Common myeloid progenitor, CD34-positive (primary cell): ENCODE measurements around the gene ACOXL.

Source experiments
- CTCF ChIA-PET: fragments of 350-600 bp; sonication (Branson Sonifier 250); formaldehyde crosslinking; loops from one replicate; lab custom pipeline; 2021; ENCODE audit warnings: antibody characterized with exemption; lab: Charles Lee
- POLR2A ChIA-PET: fragments of 350-600 bp; sonication (Branson Sonifier 250); formaldehyde crosslinking; loops from one replicate; lab custom pipeline; 2021; ENCODE audit warnings: antibody characterized with exemption; lab: Charles Lee
- DNase-seq, 3 donors: peaks; one replicate each; pipeline versions ENCODE4 v3.0.0 to v3.0.0-alpha.2; 2013
- H3K27ac ChIP-seq, 2 experiments: 1 replicate in 1 of 2; 2 replicates in 1 of 2; pipeline ENCODE4 v1.7.0; 2013; ENCODE audit warnings: inconsistent platforms in 2 of 2, low read length in 2 of 2, mild to moderate bottlenecking in 2 of 2, low read depth in 1 of 2, moderate library complexity in 1 of 2; ENCODE audit not compliant: severe bottlenecking in 2 of 2, insufficient read depth in 1 of 2, poor library complexity in 1 of 2
- H3K27me3 ChIP-seq, 5 experiments: replicated peaks in 2 of 5; 1 replicate in 3 of 5; 2 replicates in 2 of 5; pipeline versions ENCODE4 v1.6.1 to v1.7.0; 2013; ENCODE audit warnings: low read length in 4 of 5, mild to moderate bottlenecking in 2 of 5, moderate library complexity in 2 of 5, inconsistent platforms in 1 of 5; ENCODE audit not compliant: insufficient read depth in 5 of 5, control insufficient read depth in 4 of 5
- H3K36me3 ChIP-seq, 4 experiments: 1 replicate in 2 of 4; 2 replicates in 2 of 4; pipeline versions ENCODE4 v1.6.1 to v1.7.0; 2013; ENCODE audit warnings: low read length in 3 of 4, control low read depth in 1 of 4, mild to moderate bottlenecking in 1 of 4; ENCODE audit not compliant: control insufficient read depth in 4 of 4, insufficient read depth in 4 of 4
- H3K4me1 ChIP-seq, 4 experiments: 1 replicate in 3 of 4; 2 replicates in 1 of 4; pipeline versions ENCODE4 v1.6.1 to v1.7.1; 2013; ENCODE audit warnings: low read length in 3 of 4, mild to moderate bottlenecking in 3 of 4, control low read depth in 1 of 4, inconsistent platforms in 1 of 4, moderate library complexity in 1 of 4; ENCODE audit not compliant: control insufficient read depth in 4 of 4, insufficient read depth in 4 of 4; ENCODE audit errors: control extremely low read depth in 1 of 4
- H3K4me3 ChIP-seq, 7 experiments: 1 replicate in 4 of 7; 2 replicates in 3 of 7; pipeline versions ENCODE4 v1.5.1 to v1.7.0; 2013; ENCODE audit warnings: mild to moderate bottlenecking in 7 of 7, low read length in 6 of 7, moderate library complexity in 6 of 7, inconsistent platforms in 2 of 7, low read depth in 2 of 7, control low read depth in 1 of 7; ENCODE audit not compliant: insufficient read depth in 4 of 7, control insufficient read depth in 1 of 7; ENCODE audit errors: extremely low read depth in 1 of 7
- H3K9me3 ChIP-seq, 5 experiments: 1 replicate in 4 of 5; 2 replicates in 1 of 5; pipeline versions ENCODE4 v1.6.1 to v1.7.1; 2013; ENCODE audit warnings: low read length in 4 of 5, mild to moderate bottlenecking in 2 of 5, inconsistent platforms in 1 of 5, low read depth in 1 of 5, moderate library complexity in 1 of 5; ENCODE audit not compliant: control insufficient read depth in 4 of 5, insufficient read depth in 2 of 5; ENCODE audit errors: control extremely low read depth in 1 of 5
- WGBS: methylation state at CpG from one replicate; pipeline ENCODE4 v1.1.5; 2013; ENCODE audit not compliant: insufficient coverage; 5-methylcytosine and 5-hydroxymethylcytosine counted together

Gene ACOXL

DNA sequence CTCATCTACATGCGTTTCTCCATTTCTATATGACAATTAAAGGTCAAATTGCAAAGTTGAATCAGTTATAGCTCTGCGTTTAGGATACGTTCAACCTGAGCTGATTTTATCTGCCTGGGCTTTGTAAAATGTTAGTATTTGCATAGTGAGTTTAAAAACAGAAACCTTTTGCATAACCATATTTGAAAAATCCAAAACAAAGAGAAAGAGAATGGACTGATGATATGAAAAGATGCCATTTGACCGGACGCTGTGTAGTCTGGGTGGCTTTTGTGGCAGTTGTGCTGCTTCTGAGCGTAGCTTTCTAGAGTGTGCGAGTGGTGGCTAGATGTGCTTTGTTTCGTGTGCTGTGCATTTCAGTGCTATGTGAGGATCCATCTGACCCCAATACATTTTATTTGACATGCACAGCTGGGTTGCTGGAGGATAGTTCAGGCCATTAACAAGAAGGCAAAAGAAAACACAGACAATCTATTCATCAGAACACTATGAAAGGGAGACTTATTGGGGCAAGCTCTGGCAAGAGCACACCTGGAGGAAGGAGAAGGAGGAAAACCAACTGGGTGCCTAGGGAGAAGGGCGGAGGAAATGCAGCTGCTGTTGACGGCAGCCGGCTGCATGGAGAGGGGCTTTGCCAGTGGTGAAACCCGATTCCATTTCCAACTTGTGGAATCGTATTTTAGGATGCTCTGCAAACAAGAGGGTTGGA, 126.8 kb downstream of the ACOXL start:
- Histone ChIP-seq H3K4me3 (no peak overlapping the region), H3K36me3 (no peaks in the 10 kb centered on the region), H3K9me3 (no peaks in the 10 kb centered on the region), H3K27ac (no peak overlapping the region), H3K27me3 (peaks cover 0 to 11% (median 5%) of the 10 kb centered on the region in 5 experiments), H3K4me1 (no peaks in the 10 kb centered on the region)
- 96% methylated on average over 8 of the region's 13 CpGs for WGBS
- no peak for DNase-seq
- ChIA-PET CTCF (interaction anchor here (1.0 to 1.2 kb wide), 2 partner anchors 10 to 13 kb away, joined by 4 to 5 read pairs; no protein-coding TSS in a partner anchor), POLR2A (no interaction called here)

DNA sequence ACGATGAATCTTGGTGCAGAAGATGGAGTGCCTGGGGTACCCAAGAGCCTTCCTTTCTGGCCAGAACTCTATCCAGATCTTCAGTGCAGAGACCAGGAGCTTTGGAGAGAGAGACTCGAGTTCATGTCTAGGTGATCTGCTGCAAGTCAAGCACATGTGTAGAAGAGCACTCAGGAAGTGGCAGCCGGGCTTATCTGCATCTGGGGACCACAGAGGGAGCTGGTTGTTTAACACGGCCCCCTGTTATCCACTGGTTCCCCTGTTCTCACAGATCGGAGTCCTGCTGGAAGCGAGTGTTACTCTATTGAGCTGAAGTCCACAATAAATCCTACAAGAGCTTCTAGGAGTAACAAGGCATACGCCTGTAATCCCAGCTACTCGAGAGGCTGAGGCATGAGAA, 128.3 kb downstream of the ACOXL start:
- WGBS, result 77% methylated on average over 8 of the region's 8 CpGs
- CTCF ChIA-PET, result interaction anchor here (0.6 kb wide), 1 partner anchor 317 kb away, joined by 3 read pairs; no protein-coding TSS in a partner anchor

GRCh38 chr2:110861616-110862260, 129.4 kb downstream of the ACOXL start:
- H3K4me3 ChIP-seq, result no peak overlapping the region
- H3K27ac ChIP-seq, result no peak overlapping the region
- CTCF ChIA-PET, result no interaction called here
- H3K9me3 ChIP-seq, result no peaks in the 10 kb centered on the region
- 97% methylated on average over 16 of the region's 17 CpGs for WGBS
- peaks cover 0 to 11% (median 5%) of the 10 kb centered on the region in 5 experiments for H3K27me3 ChIP-seq
- no peaks in the 10 kb centered on the region for H3K36me3 ChIP-seq
- no peaks in the 10 kb centered on the region for H3K4me1 ChIP-seq
- POLR2A ChIA-PET, result no interaction called here
- DNase-seq, result no peak

More for the DNA sequence above, 128.3 kb downstream of the ACOXL start:
- no peak for DNase-seq
- Histone ChIP-seq H3K27ac (no peak overlapping the region), H3K36me3 (no peaks in the 10 kb centered on the region), H3K27me3 (peaks cover 0 to 11% (median 5%) of the 10 kb centered on the region in 5 experiments), H3K4me3 (no peak overlapping the region), H3K9me3 (no peaks in the 10 kb centered on the region), H3K4me1 (no peaks in the 10 kb centered on the region)
- POLR2A ChIA-PET, result no interaction called here

DNA sequence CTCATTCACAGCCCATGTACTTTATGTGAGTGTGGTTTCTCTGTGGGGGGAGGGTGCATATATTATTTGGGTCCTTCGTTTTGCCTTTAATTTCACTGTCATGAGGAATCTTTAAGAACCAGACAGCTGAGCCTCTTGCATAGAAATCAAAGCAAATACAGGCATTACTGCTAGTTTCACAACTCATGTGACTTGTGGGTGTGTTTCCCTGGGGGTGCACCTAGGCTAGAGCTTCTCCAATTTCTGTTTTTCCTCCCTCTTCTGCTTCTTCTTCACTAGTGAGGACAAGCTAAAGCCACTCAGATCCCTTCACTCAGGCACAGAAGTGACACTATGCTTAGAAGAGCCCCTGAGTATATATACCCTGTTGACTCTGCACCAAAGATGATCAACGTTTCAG, 131.4 kb downstream of the ACOXL start:
- Histone ChIP-seq H3K27ac (no peak overlapping the region), H3K36me3 (no peaks in the 10 kb centered on the region), H3K4me1 (no peaks in the 10 kb centered on the region), H3K4me3 (no peak overlapping the region), H3K27me3 (peaks cover 0 to 11% (median 5%) of the 10 kb centered on the region in 5 experiments), H3K9me3 (no peaks in the 10 kb centered on the region)
- 100% methylated on average over 2 of the region's 2 CpGs for WGBS
- POLR2A ChIA-PET, result no interaction called here
- no peak for DNase-seq
- CTCF ChIA-PET, result interaction anchor here (0.8 to 2.3 kb wide), 2 partner anchors 14 to 28 kb away, joined by 3 to 7 read pairs; no protein-coding TSS in a partner anchor

DNA sequence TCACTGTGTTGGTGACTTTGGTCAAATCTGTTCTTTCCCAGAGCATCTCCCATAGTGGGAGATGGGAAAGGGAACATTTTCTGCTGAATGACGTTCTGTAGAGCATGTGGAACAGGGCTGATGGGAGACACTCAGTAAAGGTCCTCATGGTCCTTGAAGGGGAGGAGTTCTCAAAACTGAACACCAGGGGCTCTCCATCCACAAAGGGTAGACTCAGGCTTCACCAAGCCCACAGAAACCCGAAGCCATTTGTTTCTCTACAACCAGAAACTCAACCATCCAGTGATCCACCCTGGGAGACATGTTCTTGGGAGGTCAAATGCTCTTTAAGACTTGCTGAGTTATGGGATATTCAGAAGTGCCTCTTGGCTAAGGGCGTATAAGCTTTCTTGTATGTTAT, 131.8 kb downstream of the ACOXL start:
- Histone ChIP-seq H3K27me3 (peaks cover 0 to 10% (median 4%) of the 10 kb centered on the region in 5 experiments), H3K27ac (no peak overlapping the region), H3K4me1 (no peaks in the 10 kb centered on the region), H3K4me3 (no peak overlapping the region), H3K36me3 (no peaks in the 10 kb centered on the region), H3K9me3 (no peaks in the 10 kb centered on the region)
- ChIA-PET POLR2A (no interaction called here), CTCF (interaction anchor here (0.8 to 2.3 kb wide), 2 partner anchors 14 to 29 kb away, joined by 3 to 7 read pairs; no protein-coding TSS in a partner anchor)
- 100% methylated on average over 1 of the region's 3 CpGs for WGBS
- no peak for DNase-seq

DNA sequence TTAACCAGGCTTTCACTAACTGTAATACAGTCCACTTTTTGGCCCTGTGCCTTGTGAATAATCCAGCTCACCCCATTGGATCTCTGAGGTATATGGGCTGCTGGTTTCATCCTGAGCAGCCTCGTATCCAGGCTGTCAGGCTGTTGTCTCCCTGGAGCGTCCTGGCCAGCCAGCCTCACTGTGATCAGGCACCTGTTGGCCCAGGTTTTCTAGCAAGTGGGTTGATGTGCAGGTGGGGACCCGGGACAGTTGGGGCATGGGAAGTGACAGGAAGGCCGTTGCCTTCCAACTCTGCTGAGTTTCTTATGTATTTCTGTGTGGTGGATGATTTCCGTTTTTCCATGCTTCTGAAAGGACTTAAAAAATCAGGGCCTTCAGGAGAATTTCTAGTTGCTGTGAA, 132.4 kb downstream of the ACOXL start:
- Histone ChIP-seq H3K9me3 (no peaks in the 10 kb centered on the region), H3K36me3 (no peaks in the 10 kb centered on the region), H3K27ac (no peak overlapping the region), H3K4me3 (no peak overlapping the region), H3K4me1 (no peaks in the 10 kb centered on the region), H3K27me3 (peaks cover 0 to 9% (median 0%) of the 10 kb centered on the region in 5 experiments)
- CTCF ChIA-PET, result interaction anchor here (2.3 kb wide), 1 partner anchor 13 kb away, joined by 7 read pairs; no protein-coding TSS in a partner anchor
- 97% methylated on average over 4 of the region's 5 CpGs for WGBS
- POLR2A ChIA-PET, result no interaction called here
- no peak for DNase-seq

DNA sequence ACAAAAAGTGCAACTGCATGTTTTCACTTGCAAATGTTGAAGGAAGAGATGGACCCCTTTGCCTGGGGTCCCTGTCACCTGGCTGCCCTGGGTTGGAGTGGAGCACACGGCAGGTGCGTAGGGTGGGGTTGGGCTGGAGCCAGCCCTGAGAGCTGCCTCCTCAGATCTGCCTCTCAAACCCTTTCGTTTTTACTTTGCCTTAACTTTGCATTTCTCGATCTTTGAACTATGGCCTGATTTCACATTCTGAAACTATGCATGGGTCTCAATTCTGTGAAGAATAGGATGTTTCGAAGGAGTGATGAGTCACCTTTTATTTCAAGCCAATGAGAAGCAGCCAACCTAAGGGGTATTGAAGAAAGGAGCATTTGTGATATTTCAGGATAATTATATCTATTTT, 132.8 kb downstream of the ACOXL start:
- Histone ChIP-seq H3K27ac (no peak overlapping the region), H3K9me3 (no peaks in the 10 kb centered on the region), H3K36me3 (no peaks in the 10 kb centered on the region), H3K4me3 (no peak overlapping the region), H3K27me3 (peaks cover 0 to 9% (median 0%) of the 10 kb centered on the region in 5 experiments), H3K4me1 (no peaks in the 10 kb centered on the region)
- no peak for DNase-seq
- POLR2A ChIA-PET, result no interaction called here
- WGBS, result 97% methylated on average over 5 of the region's 5 CpGs
- CTCF ChIA-PET, result interaction anchor here (2.3 kb wide), 1 partner anchor 13 kb away, joined by 7 read pairs; no protein-coding TSS in a partner anchor
